ENCODE measurements around the gene TMEM121. TPM values are rescaled to one million over a fixed set of nuclear protein-coding genes. Genes with fewer than 3 reads are reported as not detected.

TMEM121 gene
- total and polyA plus RNA-seq, 10 of the 15 experiments (the other 5 are each of a cell fraction or from before 2014, with no cell fraction given): 0.04 to 4.9 (median 1.2) TPM; not detected in 2

DNA sequence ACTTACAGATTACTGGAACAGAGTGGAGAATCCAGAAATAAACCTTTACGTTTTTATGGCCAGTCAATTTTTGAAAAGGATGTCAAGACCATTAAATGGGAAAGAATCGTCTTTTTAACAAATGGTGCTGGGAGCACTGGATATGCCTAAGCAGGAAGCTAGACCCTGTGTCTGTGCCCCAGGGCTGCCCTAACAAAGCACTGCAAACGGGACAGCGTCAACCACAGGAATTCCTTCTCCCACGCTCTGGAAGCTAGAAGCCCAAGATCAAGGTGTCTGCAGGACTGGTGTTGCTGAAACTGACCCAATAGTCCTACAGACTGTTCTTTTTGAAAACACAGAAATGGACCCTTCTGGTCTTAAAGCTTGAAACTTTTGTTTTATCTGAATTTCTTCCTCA lies 9.3 kb upstream of the TMEM121 start:
- H2AFZ ChIP-seq (ENCODE audit: control insufficient read depth, low read depth, low read length): no peak overlapping the region
- no peak overlapping the region for H3K4me3 ChIP-seq
- SMC1A ChIA-PET (ENCODE audit: uncharacterized antibody, unreplicated experiment): no interaction called here
- H3K9ac ChIP-seq (ENCODE audit: control insufficient read depth, insufficient read depth, low read length): no peak overlapping the region
- no peaks in the 10 kb centered on the region; the same call in 2 of the 3 replicates for H3K9me3 ChIP-seq (replicated peaks; ENCODE audit: control insufficient read depth, insufficient read depth, low read length)
- FAIRE-seq (no peak), DNase-seq (ENCODE audit: low read depth, low spot score) (no peak), ATAC-seq (no peak)
- no peak overlapping the region for H3K4me2 ChIP-seq (ENCODE audit: control insufficient read depth, insufficient read depth)
- in situ Hi-C loops (cut with MboI) (loop anchor here (5.0 kb wide), 1 partner anchor 60 kb away; no protein-coding TSS in a partner anchor), intact Hi-C loops (cut with micrococcal nuclease; ENCODE audit: unreplicated experiment) (no loop called here)
- H3K27me3 ChIP-seq (replicated peaks in 1 of 2; ENCODE audit: control insufficient read depth in 2 of 2, insufficient read depth in 2 of 2, low read length in 1 of 2): peaks cover 0 to 3% of the 10 kb centered on the region in 2 experiments; a peak in 1 of 4 replicates
- CTCF ChIA-PET: interaction anchor here (0.8 to 1.0 kb wide), 2 partner anchors 11 to 35 kb away, joined by 3 read pairs; no protein-coding TSS in a partner anchor
- H4K20me1 ChIP-seq (ENCODE audit: control insufficient read depth, insufficient read depth): no peaks in the 10 kb centered on the region
- TF ChIP-seq SREBF2 (IDR thresholded peaks at IDR 0.05; ENCODE audit: low read length) (no peak), CBX5 (IDR thresholded peaks at IDR 0.05; ENCODE audit: low read depth) (no peak), MTA2 (IDR thresholded peaks at IDR 0.05; ENCODE audit: low read depth) (no peak), RFX5 (IDR thresholded peaks at IDR 0.05; ENCODE audit: low read depth, low read length) (no peak), CBFB (IDR thresholded peaks at IDR 0.05; ENCODE audit: low read depth) (no peak), JUNB (IDR thresholded peaks at IDR 0.05) (no peak), ZBTB33 (IDR thresholded peaks at IDR 0.05) (no peak), CREB1 (IDR thresholded peaks at IDR 0.05; ENCODE audit: low read depth) (no peak), WRNIP1 (IDR thresholded peaks at IDR 0.05; ENCODE audit: borderline replicate concordance, low read depth, low read length) (no peak), CREM (IDR thresholded peaks at IDR 0.05; ENCODE audit: low read depth) (no peak)
- TF ChIP-seq, protein P1, sequence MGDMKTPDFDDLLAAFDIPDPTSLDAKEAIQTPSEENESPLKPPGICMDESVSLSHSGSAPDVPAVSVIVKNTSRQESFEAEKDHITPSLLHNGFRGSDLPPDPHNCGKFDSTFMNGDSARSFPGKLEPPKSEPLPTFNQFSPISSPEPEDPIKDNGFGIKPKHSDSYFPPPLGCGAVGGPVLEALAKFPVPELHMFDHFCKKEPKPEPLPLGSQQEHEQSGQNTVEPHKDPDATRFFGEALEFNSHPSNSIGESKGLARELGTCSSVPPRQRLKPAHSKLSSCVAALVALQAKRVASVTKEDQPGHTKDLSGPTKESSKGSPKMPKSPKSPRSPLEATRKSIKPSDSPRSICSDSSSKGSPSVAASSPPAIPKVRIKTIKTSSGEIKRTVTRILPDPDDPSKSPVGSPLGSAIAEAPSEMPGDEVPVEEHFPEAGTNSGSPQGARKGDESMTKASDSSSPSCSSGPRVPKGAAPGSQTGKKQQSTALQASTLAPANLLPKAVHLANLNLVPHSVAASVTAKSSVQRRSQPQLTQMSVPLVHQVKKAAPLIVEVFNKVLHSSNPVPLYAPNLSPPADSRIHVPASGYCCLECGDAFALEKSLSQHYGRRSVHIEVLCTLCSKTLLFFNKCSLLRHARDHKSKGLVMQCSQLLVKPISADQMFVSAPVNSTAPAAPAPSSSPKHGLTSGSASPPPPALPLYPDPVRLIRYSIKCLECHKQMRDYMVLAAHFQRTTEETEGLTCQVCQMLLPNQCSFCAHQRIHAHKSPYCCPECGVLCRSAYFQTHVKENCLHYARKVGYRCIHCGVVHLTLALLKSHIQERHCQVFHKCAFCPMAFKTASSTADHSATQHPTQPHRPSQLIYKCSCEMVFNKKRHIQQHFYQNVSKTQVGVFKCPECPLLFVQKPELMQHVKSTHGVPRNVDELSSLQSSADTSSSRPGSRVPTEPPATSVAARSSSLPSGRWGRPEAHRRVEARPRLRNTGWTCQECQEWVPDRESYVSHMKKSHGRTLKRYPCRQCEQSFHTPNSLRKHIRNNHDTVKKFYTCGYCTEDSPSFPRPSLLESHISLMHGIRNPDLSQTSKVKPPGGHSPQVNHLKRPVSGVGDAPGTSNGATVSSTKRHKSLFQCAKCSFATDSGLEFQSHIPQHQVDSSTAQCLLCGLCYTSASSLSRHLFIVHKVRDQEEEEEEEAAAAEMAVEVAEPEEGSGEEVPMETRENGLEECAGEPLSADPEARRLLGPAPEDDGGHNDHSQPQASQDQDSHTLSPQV (IDR thresholded peaks at IDR 0.05): no peak
- TF ChIP-seq, protein P2, sequence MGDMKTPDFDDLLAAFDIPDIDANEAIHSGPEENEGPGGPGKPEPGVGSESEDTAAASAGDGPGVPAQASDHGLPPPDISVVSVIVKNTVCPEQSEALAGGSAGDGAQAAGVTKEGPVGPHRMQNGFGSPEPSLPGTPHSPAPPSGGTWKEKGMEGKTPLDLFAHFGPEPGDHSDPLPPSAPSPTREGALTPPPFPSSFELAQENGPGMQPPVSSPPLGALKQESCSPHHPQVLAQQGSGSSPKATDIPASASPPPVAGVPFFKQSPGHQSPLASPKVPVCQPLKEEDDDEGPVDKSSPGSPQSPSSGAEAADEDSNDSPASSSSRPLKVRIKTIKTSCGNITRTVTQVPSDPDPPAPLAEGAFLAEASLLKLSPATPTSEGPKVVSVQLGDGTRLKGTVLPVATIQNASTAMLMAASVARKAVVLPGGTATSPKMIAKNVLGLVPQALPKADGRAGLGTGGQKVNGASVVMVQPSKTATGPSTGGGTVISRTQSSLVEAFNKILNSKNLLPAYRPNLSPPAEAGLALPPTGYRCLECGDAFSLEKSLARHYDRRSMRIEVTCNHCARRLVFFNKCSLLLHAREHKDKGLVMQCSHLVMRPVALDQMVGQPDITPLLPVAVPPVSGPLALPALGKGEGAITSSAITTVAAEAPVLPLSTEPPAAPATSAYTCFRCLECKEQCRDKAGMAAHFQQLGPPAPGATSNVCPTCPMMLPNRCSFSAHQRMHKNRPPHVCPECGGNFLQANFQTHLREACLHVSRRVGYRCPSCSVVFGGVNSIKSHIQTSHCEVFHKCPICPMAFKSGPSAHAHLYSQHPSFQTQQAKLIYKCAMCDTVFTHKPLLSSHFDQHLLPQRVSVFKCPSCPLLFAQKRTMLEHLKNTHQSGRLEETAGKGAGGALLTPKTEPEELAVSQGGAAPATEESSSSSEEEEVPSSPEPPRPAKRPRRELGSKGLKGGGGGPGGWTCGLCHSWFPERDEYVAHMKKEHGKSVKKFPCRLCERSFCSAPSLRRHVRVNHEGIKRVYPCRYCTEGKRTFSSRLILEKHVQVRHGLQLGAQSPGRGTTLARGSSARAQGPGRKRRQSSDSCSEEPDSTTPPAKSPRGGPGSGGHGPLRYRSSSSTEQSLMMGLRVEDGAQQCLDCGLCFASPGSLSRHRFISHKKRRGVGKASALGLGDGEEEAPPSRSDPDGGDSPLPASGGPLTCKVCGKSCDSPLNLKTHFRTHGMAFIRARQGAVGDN (IDR thresholded peaks at IDR 0.05): no peak
- H3K36me3 ChIP-seq (ENCODE audit: control insufficient read depth in 2 of 2, insufficient read depth in 2 of 2, low read length in 1 of 2): no peaks in the 10 kb centered on the region
- RAD21 ChIA-PET (ENCODE audit: unreplicated experiment): no interaction called here
- WGBS (ENCODE audit: insufficient coverage, insufficient replicate concordance, low lambda C conversion rate, missing lambda C conversion rate): 34% methylated on average over 5 of the region's 5 CpGs
- no peaks in the 10 kb centered on the region for H3K4me1 ChIP-seq (ENCODE audit: control insufficient read depth, insufficient read depth, low read length)
- no peaks in the 10 kb centered on the region for H3K79me2 ChIP-seq (ENCODE audit: control insufficient read depth, insufficient read depth, low read length)
- no peak overlapping the region for H3K27ac ChIP-seq (ENCODE audit: control insufficient read depth, insufficient read depth)
- POLR2A ChIA-PET: no interaction called here
- BruUV-seq (replicated peaks): no TSS peak

All from GM12878 (cell line).